Stimulated activated memory B cell treated with anti-CD40 and anti-IgM and Interleukin-4, amounts not matched to agents 10 μg/mL and 1 μg/mL and 100 μg/mL, for 72 hours (primary cell): ENCODE data around the gene ARL4D.
"Not testable (repeated sequence)": the region's sequence is repeated elsewhere in the genome, so short reads cannot be mapped to it uniquely, and the experiment has no call there.

Experiments used
- ATAC-seq: fragments of 150-1000 bp; cut with Tn5 transposase; 2 replicates; pipeline ENCODE4 v1.10.0; 2021
- H3K27ac Mint-ChIP-seq: one replicate; pipeline ENCODE4 v1.8.0; 2022; ENCODE audit warnings: mild to moderate bottlenecking, mixed read lengths
- H3K27me3 Mint-ChIP-seq: one replicate; pipeline ENCODE4 v1.8.0; 2022; ENCODE audit warnings: mixed read lengths
- H3K36me3 Mint-ChIP-seq: one replicate; pipeline ENCODE4 v1.8.0; 2022; ENCODE audit warnings: mixed read lengths
- H3K4me1 Mint-ChIP-seq: one replicate; pipeline ENCODE4 v1.8.0; 2022; ENCODE audit warnings: mixed read lengths
- H3K4me3 Mint-ChIP-seq: one replicate; pipeline ENCODE4 v1.8.0; 2022; ENCODE audit warnings: mild to moderate bottlenecking, moderate library complexity, mixed read lengths
- H3K9me3 Mint-ChIP-seq: one replicate; pipeline ENCODE4 v1.8.0; 2022; ENCODE audit warnings: mixed read lengths

The ARL4D gene

DNA sequence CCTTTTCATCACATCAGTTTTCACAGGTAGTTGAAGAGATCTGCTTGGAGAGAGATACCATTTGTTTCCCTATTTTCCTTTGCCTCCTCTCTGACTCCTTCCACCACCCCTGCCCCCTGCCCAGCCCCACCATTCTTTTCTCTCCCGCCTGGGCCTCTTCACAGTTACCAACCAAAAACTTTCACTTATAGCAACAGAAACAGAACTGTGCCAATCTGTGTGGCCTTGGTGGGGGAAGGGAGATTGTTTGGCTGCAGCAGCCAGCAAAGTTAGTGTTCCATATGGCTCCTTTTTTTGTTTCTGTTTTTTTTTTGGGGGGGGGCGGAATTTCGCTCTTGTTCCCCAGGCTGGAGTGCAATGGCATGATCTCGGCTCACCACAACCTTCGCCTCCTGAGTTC is 17.2 kb upstream of the ARL4D start:
- no peak overlapping the region for H3K27ac Mint-ChIP-seq
- no peak overlapping the region for H3K4me3 Mint-ChIP-seq
- H3K27me3 Mint-ChIP-seq: no peaks in the 10 kb centered on the region
- peaks cover 24% of the 10 kb centered on the region for H3K36me3 Mint-ChIP-seq
- peaks cover 13% of the 10 kb centered on the region for H3K9me3 Mint-ChIP-seq
- no peak for ATAC-seq
- peaks cover 19% of the 10 kb centered on the region for H3K4me1 Mint-ChIP-seq

DNA sequence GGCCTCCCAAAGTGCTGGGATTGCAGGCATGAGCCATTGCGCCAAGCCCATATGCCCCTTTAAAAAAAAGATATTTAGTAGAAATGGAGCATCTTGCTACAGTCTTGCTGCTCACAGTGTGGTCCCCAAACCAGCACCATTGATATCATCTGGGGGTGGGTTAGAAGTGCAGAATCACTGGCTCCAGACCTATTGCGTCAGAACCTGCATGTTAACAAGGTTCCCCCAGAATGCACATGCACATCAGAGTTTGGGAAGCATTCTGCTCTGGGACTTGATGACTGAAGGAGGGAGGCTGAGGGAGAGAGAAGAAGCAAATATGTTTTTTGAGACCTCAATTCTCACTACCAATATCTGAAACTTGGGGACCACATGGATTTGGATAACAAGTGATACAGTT is 16.0 kb upstream of the ARL4D start:
- Mint-ChIP-seq H3K27ac (peak overlapping the region; percentile 38), H3K36me3 (peaks cover 24% of the 10 kb centered on the region), H3K4me3 (no peak overlapping the region), H3K27me3 (no peaks in the 10 kb centered on the region), H3K4me1 (peaks cover 29% of the 10 kb centered on the region), H3K9me3 (peaks cover 13% of the 10 kb centered on the region)
- ATAC-seq: no peak

DNA sequence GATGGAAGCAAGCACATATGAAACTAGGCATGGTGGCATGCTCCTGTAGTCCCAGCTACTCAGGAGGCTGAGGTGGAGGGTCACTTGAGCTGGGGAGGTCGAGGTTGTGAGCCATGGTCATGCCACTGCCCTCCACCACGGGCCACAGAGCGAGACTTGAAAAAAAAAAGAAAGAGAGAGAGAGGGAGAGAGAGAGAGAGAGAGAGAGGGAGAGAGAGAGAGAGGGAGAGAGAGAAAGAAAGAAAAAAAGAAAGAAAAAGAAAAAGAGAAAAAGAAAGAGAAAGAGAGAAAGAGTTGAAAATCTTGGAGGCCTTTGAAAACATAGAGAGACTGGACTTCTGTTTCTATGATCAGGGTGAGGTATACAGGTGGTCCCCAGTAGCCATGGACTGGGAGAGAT is 15.4 kb upstream of the ARL4D start:
- H3K4me1 Mint-ChIP-seq: peaks cover 29% of the 10 kb centered on the region
- H3K27ac Mint-ChIP-seq: peak overlapping the region; percentile 38
- no peak for ATAC-seq
- no peak overlapping the region for H3K4me3 Mint-ChIP-seq
- H3K27me3 Mint-ChIP-seq: no peaks in the 10 kb centered on the region
- H3K36me3 Mint-ChIP-seq: peaks cover 23% of the 10 kb centered on the region
- peaks cover 13% of the 10 kb centered on the region for H3K9me3 Mint-ChIP-seq

- peaks cover 29% of the 10 kb centered on the region for H3K4me1 Mint-ChIP-seq
- peaks cover 19% of the 10 kb centered on the region for H3K36me3 Mint-ChIP-seq
- H3K4me3 Mint-ChIP-seq: no peak overlapping the region
- H3K27ac Mint-ChIP-seq: no peak overlapping the region
- peaks cover 13% of the 10 kb centered on the region for H3K9me3 Mint-ChIP-seq
- H3K27me3 Mint-ChIP-seq: no peaks in the 10 kb centered on the region
- ATAC-seq: no peak
Observed at GRCh38 chr17:43383826-43384475, 14.8 kb upstream of the ARL4D start.

DNA sequence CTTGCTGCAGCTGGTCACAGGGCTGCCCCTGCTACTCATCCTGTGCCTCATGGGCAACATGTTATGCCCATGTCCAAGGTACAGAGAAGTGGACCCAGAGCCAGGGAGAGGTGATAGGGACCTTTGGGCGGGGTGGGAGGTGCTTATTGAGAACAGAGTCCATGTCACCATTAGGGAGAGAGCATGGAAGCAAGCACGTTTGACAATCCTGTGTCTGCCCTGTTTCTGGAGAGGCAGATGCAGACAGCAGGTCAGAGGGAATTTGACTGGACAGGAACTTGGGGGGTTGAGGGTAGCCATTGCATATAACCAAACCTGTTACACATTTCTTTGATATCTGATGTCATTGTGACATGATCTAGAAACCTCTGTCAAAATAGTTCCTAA is 14.3 kb upstream of the ARL4D start:
- Mint-ChIP-seq H3K27ac (no peak overlapping the region), H3K9me3 (peaks cover 13% of the 10 kb centered on the region), H3K36me3 (peaks cover 19% of the 10 kb centered on the region), H3K4me1 (peaks cover 33% of the 10 kb centered on the region), H3K4me3 (no peak overlapping the region), H3K27me3 (no peaks in the 10 kb centered on the region)
- ATAC-seq: no peak

DNA sequence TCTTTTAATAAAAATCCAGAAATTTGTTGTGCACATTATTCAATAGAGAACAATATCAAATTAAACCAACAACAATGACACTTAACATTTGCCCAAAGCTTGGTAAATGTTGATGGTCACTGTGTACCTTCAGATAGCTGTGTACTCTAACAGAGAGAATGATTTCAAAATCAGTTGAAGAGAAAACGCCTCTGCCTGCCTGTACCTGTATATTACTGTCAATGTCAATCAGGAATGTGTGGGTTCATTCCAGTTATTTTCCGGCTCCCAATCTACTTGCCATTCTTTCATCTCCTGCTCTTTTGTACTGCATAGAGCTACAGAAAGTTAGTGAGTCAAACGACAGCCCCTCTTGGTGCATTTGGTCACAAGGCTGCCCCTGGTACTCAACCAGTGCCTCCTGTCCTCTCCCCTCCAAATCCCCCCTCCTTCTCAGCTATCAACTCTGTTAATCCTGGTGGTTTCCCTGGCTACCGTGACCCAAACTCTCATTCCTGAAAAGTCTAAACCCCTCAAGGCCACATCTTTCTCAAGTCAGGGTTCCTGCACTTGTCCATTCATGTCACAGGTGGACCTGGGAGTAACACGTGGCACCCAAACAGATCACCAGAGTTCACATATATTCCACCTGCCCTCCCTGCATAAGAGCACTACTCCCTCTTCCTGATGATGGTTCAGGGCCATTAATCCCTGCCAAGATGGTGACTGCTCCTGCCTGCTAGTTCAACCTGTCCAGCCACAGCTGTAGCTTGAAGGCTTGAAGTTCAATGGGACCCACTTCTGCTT is 13.6 kb upstream of the ARL4D start:
- ATAC-seq: no peak
- H3K36me3 Mint-ChIP-seq: peaks cover 11% of the 10 kb centered on the region
- no peak overlapping the region for H3K4me3 Mint-ChIP-seq
- H3K9me3 Mint-ChIP-seq: peaks cover 7% of the 10 kb centered on the region
- H3K4me1 Mint-ChIP-seq: peaks cover 41% of the 10 kb centered on the region
- no peaks in the 10 kb centered on the region for H3K27me3 Mint-ChIP-seq
- H3K27ac Mint-ChIP-seq: peak overlapping the region; percentile 63

DNA sequence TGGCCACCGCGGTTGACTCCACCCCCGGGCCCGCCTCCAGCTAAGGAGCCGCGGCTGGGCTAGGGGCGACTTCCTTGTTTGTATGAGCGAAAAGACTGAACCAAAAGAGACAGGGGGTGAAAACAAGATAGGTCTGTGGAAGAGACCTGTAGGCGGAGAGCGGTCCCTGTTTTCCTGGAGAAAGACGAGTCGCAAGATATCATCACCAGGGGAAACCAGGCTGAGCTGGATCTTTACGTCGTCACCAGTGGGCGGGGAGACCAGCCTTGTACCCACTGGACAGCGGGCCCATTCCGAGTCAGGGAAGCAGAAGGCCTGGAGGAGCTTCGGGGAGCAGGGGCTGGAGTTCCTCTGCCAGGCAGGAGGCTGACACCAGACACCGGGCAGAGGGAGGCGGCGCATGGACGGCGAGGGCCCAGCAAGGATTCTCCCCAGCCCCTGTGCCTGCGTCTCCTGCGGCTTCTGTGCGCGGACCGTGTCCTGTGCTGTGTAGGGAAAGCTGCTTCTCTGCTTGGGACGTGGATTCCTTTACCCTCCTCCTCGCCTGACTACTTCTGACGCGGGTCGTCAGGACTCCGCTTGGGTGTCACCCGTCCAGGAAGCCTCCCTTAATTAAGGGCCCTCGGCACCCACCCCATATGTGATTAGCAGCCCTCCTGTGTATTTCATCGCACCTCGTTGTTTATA is 10.3 kb upstream of the ARL4D start:
- Mint-ChIP-seq H3K27ac (peak overlapping the region; percentile 97), H3K4me3 (peak overlapping the region; percentile 91), H3K9me3 (no peaks in the 10 kb centered on the region), H3K36me3 (no peaks in the 10 kb centered on the region), H3K4me1 (peaks cover 36% of the 10 kb centered on the region), H3K27me3 (no peaks in the 10 kb centered on the region)
- peak; percentile 91 for ATAC-seq

DNA sequence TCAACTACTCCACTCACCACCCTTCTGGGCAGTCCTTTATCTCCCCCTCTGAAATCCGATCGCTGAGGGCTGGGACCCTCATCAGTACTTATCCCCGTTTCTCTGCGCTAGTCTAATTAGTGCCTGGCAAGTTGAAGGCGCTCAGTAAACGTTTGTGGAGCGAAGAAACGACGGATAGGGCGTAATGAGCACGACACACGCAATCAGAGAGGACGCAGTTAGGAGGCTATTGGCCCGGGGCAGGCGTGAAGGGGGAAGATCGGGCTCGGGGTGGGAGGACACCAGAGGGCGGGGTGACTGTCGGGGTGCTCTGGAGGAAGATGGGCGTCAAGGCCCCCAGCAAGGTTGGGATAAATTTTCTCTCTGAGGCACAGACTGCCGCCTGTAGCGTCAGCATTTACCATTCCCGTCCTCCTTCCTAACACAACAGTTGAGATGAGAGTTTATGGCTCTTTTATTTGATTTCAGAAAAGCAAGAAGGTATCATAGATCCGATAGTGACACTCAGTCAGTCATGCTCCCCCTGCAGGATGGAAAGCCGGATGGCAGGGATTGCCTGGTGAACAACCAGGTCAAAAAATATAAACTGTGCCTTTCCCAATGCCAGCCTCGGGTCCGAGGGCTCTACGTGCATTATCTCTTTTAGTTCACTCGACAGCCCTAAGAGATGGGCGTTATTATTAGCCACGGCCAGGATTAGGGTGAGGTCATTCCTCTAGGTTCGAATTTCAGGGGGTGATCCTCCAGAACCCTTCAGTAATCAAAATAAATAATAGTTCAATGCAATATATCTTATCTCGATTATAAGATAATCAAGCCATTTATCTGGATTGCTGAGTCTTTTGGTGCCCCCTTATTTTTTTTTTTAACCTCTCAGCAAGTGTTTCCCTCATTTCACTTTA is 9.5 kb upstream of the ARL4D start:
- no peaks in the 10 kb centered on the region for H3K9me3 Mint-ChIP-seq
- H3K36me3 Mint-ChIP-seq: no peaks in the 10 kb centered on the region
- peak; percentile 94 for ATAC-seq
- no peaks in the 10 kb centered on the region for H3K27me3 Mint-ChIP-seq
- peak overlapping the region; percentile 97 for H3K27ac Mint-ChIP-seq
- H3K4me1 Mint-ChIP-seq: peaks cover 40% of the 10 kb centered on the region
- peak overlapping the region; percentile 91 for H3K4me3 Mint-ChIP-seq

DNA sequence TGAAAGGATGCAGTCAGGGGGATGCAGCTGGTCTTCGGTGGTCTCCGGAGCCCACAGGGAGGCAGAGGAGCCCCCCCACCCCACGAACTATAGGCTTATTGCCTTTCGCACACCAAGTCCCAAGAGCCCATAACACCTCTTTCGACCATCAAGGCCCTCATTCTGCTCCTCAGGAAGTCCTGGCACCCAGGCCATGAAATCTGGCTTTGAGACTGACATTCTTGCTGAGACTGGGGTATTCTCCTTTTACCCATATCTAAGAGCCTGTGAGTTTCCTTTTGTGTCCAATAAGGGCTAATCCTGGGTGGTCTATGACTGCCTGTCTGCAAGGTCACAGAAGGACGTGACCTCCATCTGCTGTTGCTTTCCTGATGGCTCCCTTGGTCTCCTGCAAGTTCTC is 6.4 kb upstream of the ARL4D start:
- no peaks in the 10 kb centered on the region for H3K27me3 Mint-ChIP-seq
- ATAC-seq: no peak
- H3K9me3 Mint-ChIP-seq: no peaks in the 10 kb centered on the region
- no peak overlapping the region for H3K27ac Mint-ChIP-seq
- no peak overlapping the region for H3K4me3 Mint-ChIP-seq
- H3K36me3 Mint-ChIP-seq: no peaks in the 10 kb centered on the region
- peaks cover 33% of the 10 kb centered on the region for H3K4me1 Mint-ChIP-seq

DNA sequence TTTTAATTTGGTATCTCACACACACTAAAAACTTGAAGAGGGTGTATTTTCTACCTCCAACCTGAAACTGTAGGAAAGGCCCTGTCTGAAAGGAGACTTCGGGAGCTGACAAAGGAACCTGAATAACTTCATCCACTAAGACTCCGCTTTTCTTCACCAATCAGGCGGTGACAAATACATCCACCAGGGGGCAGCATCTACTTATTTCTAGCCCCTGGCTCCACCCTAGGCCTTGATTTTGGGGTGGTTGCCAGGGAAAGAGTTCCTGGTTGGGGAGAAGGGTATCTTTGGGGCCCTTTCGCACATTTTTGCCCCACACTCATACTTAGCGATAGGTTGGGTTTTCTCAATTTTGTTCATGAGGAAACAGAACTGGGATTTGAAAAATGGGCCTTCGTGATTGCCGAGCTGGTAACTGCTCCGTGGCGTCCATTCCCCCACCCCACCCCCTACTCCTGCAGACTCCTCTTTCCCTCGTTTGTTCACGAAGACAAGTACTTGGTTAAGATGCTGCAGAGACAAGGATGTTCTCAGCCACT is 4.8 kb upstream of the ARL4D start:
- peak; percentile 65 for ATAC-seq
- Mint-ChIP-seq H3K27ac (peak overlapping the region; percentile 57), H3K36me3 (no peaks in the 10 kb centered on the region), H3K4me1 (peaks cover 41% of the 10 kb centered on the region), H3K9me3 (no peaks in the 10 kb centered on the region), H3K27me3 (no peaks in the 10 kb centered on the region), H3K4me3 (no peak overlapping the region)

- not testable (repeated sequence) for H3K4me3 Mint-ChIP-seq, H3K27ac Mint-ChIP-seq, ATAC-seq, H3K27me3 Mint-ChIP-seq, H3K36me3 Mint-ChIP-seq, H3K9me3 Mint-ChIP-seq
- H3K4me1 Mint-ChIP-seq: peaks cover 40% of the 10 kb centered on the region
Observed at GRCh38 chr17:43394696-43395095, 4.1 kb upstream of the ARL4D start.

DNA sequence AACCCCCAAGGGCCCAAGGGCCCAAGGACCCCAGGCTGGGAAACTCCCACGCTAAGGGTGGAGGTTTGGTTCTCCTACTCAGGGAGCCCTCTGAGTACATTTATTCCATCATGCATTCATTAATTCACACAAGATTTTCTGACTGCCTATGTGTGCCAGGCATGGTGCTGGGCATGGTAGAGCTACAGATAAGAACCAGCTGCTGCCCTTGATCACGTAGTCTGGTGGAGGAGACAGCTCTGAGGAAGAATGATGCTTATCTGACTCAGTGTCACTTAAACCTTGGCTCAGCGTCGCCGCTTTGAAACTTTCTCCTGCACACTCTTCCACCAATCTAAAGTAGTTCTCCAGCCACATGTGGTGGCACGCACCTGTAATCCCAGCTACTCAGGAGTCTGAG is 3.6 kb upstream of the ARL4D start:
- Mint-ChIP-seq H3K36me3 (no peaks in the 10 kb centered on the region), H3K27ac (no peak overlapping the region), H3K27me3 (no peaks in the 10 kb centered on the region), H3K9me3 (no peaks in the 10 kb centered on the region), H3K4me3 (no peak overlapping the region), H3K4me1 (peaks cover 40% of the 10 kb centered on the region)
- ATAC-seq: no peak

GRCh38 chr17:43396491-43397060 is 2.2 kb upstream of the ARL4D start:
- no peaks in the 10 kb centered on the region for H3K36me3 Mint-ChIP-seq
- H3K4me1 Mint-ChIP-seq: peaks cover 53% of the 10 kb centered on the region
- H3K4me3 Mint-ChIP-seq: no peak overlapping the region
- ATAC-seq: no peak
- H3K27ac Mint-ChIP-seq: no peak overlapping the region
- no peaks in the 10 kb centered on the region for H3K27me3 Mint-ChIP-seq
- H3K9me3 Mint-ChIP-seq: no peaks in the 10 kb centered on the region

DNA sequence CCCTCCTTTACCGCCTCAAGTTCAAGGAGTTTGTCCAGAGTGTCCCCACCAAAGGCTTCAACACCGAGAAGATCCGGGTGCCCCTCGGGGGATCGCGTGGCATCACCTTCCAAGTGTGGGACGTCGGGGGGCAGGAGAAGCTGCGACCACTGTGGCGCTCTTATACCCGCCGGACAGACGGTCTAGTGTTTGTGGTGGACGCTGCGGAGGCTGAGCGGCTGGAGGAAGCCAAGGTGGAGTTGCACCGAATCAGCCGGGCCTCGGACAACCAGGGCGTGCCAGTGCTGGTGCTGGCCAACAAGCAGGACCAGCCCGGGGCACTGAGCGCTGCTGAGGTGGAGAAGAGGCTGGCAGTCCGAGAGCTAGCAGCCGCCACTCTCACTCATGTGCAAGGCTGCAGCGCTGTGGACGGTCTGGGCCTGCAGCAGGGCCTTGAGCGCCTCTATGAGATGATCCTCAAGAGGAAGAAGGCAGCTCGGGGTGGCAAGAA is 1.1 kb downstream of the ARL4D start:
- Mint-ChIP-seq H3K4me1 (peaks cover 58% of the 10 kb centered on the region), H3K4me3 (peak overlapping the region; percentile 97), H3K27ac (peak overlapping the region; percentile 96), H3K27me3 (no peaks in the 10 kb centered on the region), H3K9me3 (no peaks in the 10 kb centered on the region), H3K36me3 (no peaks in the 10 kb centered on the region)
- ATAC-seq: no peak
